Measurements from ENCODE around the gene ZNF547. TPM values are rescaled to one million over a fixed set of nuclear protein-coding genes. Genes with fewer than 3 reads are reported as not detected.

Gene ZNF547
- total and polyA plus RNA-seq, 2 of the 8 experiments (the other 6 are each of a cell fraction or from before 2014, with no cell fraction given), result 1.1 to 2.1 TPM

DNA sequence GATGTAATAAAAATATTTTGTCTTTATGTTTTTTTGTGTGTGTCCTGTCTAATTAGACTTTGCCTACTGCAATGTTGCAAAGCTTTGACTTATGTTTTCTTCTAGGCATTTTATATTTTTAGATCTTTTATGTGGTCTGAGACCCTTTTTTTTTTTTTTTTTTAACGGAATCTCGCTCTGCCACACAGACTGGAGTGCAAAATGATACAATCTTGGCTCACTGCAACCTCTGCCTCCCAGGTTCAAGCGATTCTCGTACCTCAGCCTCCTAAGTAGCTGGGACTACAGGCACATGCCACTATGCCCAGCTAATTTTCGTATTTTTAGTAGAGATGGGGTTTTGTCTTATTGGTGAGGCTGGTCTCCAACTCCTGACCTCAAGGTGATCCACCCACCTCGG lies 20.8 kb upstream of the ZNF547 start:
- FAIRE-seq, result no peak
- no peaks in the 10 kb centered on the region for H3K79me1 ChIP-seq (ENCODE audit: low read depth, low read length)
- no peak for DNase-seq (ENCODE audit: low read depth in 1 of 2, low spot score in 2 of 2)

More for the DNA sequence above, 20.8 kb upstream of the ZNF547 start:
- Histone ChIP-seq H3K14ac (ENCODE audit: insufficient read length) (no peak overlapping the region), H3K56ac (replicated peaks; ENCODE audit: insufficient read length, low read depth, low read length) (no peak overlapping the region), H3K18ac (ENCODE audit: extremely low read depth, low read length) (no peak overlapping the region), H2BK20ac (ENCODE audit: low read length) (no peak overlapping the region), H3K27ac (ENCODE audit: low read depth, low read length) (no peak overlapping the region), H2BK12ac (ENCODE audit: low read depth, low read length) (no peak overlapping the region), H4K20me1 (replicated peaks in 1 of 2; ENCODE audit: control insufficient read depth in 1 of 2, insufficient read depth in 2 of 2, low read length in 2 of 2) (peaks cover 0 to 3% of the 10 kb centered on the region in 2 experiments), H4K5ac (ENCODE audit: insufficient read length, low read depth, low read length) (no peak overlapping the region), H3K23ac (ENCODE audit: insufficient read length) (no peak overlapping the region), H3K9me3 (ENCODE audit: insufficient read depth in 2 of 2, low read depth in 1 of 2, low read length in 1 of 2) (no peaks in the 10 kb centered on the region), H2AFZ (ENCODE audit: low read length) (no peak overlapping the region), H2BK5ac (ENCODE audit: low read depth, low read length) (no peak overlapping the region), H2AK5ac (ENCODE audit: low read depth, low read length) (no peak overlapping the region), H3K4me3 (ENCODE audit: extremely low read depth in 1 of 4, insufficient read depth in 2 of 4, low read depth in 3 of 4, low read length in 4 of 4) (no peak overlapping the region), H4K91ac (replicated peaks; ENCODE audit: insufficient read length, low read length) (no peak overlapping the region), H2BK15ac (ENCODE audit: low read length) (no peak overlapping the region), H3K4me2 (ENCODE audit: insufficient read depth in 1 of 2, low read depth in 2 of 2, low read length in 2 of 2) (no peak overlapping the region), H3K36me3 (ENCODE audit: control insufficient read depth in 2 of 4, insufficient read depth in 4 of 4, low read length in 3 of 4) (no peaks in the 10 kb centered on the region), H3K9ac (replicated peaks in 1 of 4; ENCODE audit: extremely low read depth in 1 of 4, low read depth in 3 of 4, low read length in 3 of 4) (no peak overlapping the region), H3K79me2 (ENCODE audit: control insufficient read depth in 1 of 2, insufficient read depth in 2 of 2, low read length in 2 of 2) (no peaks in the 10 kb centered on the region), H3K4ac (replicated peaks; ENCODE audit: insufficient read length, low read depth, low read length) (no peak overlapping the region), H3K27me3 (replicated peaks in 1 of 4; ENCODE audit: control insufficient read depth in 3 of 4, extremely low read depth in 1 of 4, insufficient read depth in 3 of 4, low read length in 3 of 4) (no peaks in the 10 kb centered on the region), H3K4me1 (replicated peaks in 1 of 4; ENCODE audit: control insufficient read depth in 3 of 4, insufficient read depth in 4 of 4, low read length in 3 of 4) (no peaks in the 10 kb centered on the region), H2BK120ac (replicated peaks; ENCODE audit: low read depth, low read length) (no peak overlapping the region), H4K8ac (ENCODE audit: extremely low read depth, insufficient read depth, low read length) (no peak overlapping the region), H3K23me2 (ENCODE audit: low read depth, low read length) (no peaks in the 10 kb centered on the region)
- ChIA-PET POLR2A (ENCODE audit: partially characterized antibody) (interaction anchor here (0.6 to 1.4 kb wide), 3 partner anchors 10 to 198 kb away, joined by 3 read pairs; no protein-coding TSS in a partner anchor), CTCF (ENCODE audit: partially characterized antibody) (interaction anchor here (0.6 to 1.2 kb wide), 2 partner anchors 10 to 1068 kb away, joined by 3 to 4 read pairs; no protein-coding TSS in a partner anchor)
- TF ChIP-seq TEAD4 (IDR thresholded peaks at IDR 0.05; ENCODE audit: low read depth, low read length) (no peak), POU5F1 (IDR thresholded peaks at IDR 0.05; ENCODE audit: low read depth, low read length) (no peak), TAF7 (optimal IDR thresholded peaks at IDR 0.05; ENCODE audit: borderline replicate concordance, low read depth, low read length) (no peak), JUN (IDR thresholded peaks at IDR 0.05; ENCODE audit: low read depth, low read length) (no peak), SRF (IDR thresholded peaks at IDR 0.05; ENCODE audit: low read depth, low read length) (no peak), ZNF274 (IDR thresholded peaks at IDR 0.05; ENCODE audit: borderline replicate concordance, extremely low read depth, low read length) (no peak), EGR1 (IDR thresholded peaks at IDR 0.05; ENCODE audit: borderline replicate concordance, low read depth, low read length) (no peak), SP4 (IDR thresholded peaks at IDR 0.05; ENCODE audit: low read length) (no peak), CBX8 (IDR thresholded peaks at IDR 0.05; ENCODE audit: borderline replicate concordance, low read depth, low read length) (no peak), RFX5 (IDR thresholded peaks at IDR 0.05; ENCODE audit: borderline replicate concordance, low read depth, low read length) (no peak)
- WGBS, 2 experiments (ENCODE audit: extremely low coverage in 1 of 2, insufficient coverage in 1 of 2, insufficient read length in 1 of 2, insufficient replicate concordance in 2 of 2, low coverage in 1 of 2, low lambda C conversion rate in 2 of 2, missing lambda C conversion rate in 1 of 2), result 87% methylated on average over 5 of the region's 6 CpGs; no CpG with 5 or more reads in 1 of the 2 experiments

Data from H1 (cell line).